ENCODE results near the gene CHKB. TPM values are rescaled to one million over a fixed set of nuclear protein-coding genes. Genes with fewer than 3 reads are reported as not detected.
"Not testable (repeated sequence)": the region's sequence is repeated elsewhere in the genome, so short reads cannot be mapped to it uniquely, and the experiment has no call there.

Gene CHKB
- total RNA-seq, 1 experiment from 2014 or later = 27.7 TPM

DNA sequence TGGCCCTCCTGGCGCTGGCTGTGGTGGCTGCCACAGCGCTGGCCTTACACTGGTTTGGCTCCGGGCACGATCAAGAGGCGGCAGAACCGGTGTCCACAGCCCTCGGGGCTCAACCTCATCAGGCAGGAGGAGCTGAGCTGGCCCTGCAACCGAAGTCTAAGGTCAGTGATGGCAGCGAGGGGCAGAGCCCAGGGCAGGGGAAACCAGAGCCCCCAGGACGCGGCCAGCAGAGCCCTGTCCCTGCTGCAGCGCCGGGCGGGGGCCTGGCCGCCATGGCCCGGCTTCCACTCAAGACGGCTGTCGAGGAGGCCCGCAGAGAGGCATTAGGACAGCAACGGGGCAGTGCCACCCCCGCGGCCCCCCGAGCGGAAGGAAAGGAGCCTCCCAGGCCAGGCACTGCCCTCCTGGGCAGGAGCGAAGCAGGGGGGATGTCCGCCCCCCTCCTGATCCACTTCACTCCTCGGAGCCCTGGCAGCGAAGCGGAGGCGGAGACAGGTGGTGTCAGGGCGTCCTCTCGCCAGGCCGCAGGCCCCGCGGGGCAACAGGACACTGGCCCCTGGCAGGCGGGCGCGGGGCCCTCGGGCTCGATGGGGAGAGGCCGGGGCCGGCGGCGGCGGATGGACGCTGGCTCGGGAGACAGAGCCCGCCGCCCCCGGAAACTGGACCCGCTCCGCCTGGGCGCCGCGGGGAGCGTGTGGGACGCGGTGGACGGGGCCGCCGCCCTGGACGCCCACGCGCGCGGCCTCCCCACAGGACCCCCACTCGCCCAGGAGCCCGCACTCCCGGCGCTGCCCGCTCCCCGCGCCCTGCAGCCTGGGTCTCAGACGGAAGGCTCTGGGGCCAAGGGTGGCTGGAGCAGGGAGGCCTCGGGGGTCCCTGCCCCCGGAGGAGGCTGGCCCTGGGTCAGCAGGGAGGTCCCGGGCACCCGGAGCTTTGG, 36.1 kb downstream of the CHKB start:
- Histone ChIP-seq H3K4me3 (no peak overlapping the region), H3K9me3 (replicated peaks) (no peaks in the 10 kb centered on the region), H3K27ac (no peak overlapping the region), H3K36me3 (no peaks in the 10 kb centered on the region), H3K4me1 (no peaks in the 10 kb centered on the region), H3K27me3 (0 out of 2 replicates have a peak, but pooled peaks cover 4% of the 10 kb centered on the region)
- no peak for DNase-seq

DNA sequence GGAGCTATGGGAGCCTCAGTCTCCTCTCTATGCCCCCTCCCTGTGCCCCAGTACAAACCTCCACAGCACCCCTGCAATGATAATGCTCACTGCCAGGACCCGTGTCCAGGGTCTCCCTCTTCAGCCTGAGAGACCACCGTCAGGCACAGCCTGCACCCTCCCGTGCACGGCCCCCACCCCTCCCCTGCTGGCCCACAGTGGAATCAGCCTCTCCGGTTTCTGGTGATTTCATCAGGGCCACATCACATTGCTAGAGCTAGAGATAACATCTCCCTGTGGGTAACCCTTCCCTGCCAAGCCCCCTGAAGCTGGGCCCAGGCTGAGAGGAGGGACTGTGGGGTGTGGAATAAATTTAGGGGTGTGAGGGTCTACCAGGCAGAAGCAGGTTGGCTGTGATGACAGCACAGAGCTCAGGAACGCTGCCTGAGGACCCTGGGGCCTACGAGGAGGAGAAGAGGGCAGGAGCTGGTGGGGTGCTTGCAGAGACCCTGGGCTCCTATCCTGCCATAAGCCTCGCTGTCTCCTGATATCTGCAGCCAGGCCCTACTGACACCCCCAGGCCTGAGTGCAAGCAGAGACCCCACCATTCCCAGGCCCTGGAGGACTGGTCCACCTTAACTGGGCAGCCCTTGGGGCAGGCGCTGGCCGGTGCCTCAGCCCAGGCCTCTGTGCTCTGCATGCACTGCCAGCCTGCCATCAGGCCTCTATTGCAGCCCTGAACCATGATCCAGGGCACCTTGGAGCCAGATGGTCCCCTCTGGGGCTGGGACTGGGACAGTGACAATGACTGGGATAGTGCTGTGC, 36.9 kb downstream of the CHKB start, which contains the start of gene KLHDC7B:
Gene KLHDC7B, plus strand, starts transcription at position 378 of the 804 bp plus-strand sequence. Its CDS starts 345 bp downstream, at position 723.
- no peaks in the 10 kb centered on the region for H3K36me3 ChIP-seq
- no peaks in the 10 kb centered on the region for H3K9me3 ChIP-seq (replicated peaks)
- no peak for DNase-seq
- H3K4me1 ChIP-seq = no peaks in the 10 kb centered on the region
- no peak within 1 kb of the TSS for H3K4me3 ChIP-seq
- no peak within 1 kb of the TSS for H3K27ac ChIP-seq
- H3K27me3 ChIP-seq = 0 out of 2 replicates have a peak, but pooled peaks cover 4% of the 10 kb centered on the region

DNA sequence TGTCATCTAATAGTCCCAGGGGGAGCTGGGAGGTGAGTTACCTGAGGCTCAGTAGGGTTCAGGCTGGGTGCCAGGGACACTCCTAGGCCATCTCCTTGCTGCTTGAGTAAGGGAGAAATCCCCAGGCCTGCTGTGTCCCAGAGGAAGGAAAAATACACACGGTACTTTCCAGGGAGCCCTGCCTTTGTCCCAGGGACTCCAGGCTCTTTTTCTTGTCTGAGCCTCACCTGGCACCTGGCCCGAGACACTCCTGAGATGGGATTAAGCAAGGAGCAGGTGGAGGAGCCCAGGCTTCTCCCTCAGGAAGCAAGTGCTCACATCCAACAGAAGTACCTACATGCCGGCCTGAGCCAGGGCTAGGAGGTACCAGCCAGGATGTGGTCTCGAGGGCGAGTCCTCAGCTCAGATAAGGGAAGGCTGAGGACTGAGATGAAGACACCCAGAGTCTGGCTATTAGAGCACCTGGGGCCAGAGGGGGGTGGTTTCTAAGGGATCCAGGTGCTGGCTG, 37.8 kb downstream of the CHKB start:
- no peak overlapping the region for H3K27ac ChIP-seq

DNA sequence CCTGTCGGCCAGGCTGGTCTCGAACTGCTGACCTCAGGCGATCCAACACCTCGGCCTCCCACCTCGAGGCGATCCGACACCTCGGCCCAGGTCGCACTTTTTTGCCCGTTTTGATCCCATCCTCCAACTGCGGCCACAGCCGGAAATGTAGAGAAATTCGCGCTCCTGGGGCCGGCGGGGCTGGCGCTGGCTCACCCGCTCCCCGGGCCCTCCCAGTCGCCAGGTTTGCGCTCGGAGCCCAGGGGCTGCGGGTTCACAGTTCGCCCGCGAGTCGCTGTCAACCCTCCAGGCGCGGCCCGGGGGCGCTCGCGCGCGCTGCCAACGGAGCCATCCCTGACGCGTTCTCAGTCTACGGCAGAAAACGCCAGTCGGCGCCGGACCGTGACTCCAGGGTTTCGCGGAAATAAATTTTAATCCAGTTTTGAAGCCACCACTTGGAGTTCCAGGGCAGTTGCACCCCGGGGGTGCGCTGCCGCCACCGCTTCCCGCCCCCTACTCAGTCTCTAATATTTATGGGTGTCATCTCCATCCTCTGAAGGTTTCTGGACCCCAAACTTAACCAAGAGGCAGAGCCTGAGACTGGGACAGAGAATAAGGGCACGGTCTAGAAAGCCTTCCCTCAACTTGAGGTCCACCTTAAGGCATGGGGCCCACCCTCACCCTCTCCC, 38.4 kb downstream of the CHKB start:
- no peak for DNase-seq
- Histone ChIP-seq H3K27me3 (0 out of 2 replicates have a peak, but pooled peaks cover 4% of the 10 kb centered on the region), H3K9me3 (replicated peaks) (no peaks in the 10 kb centered on the region), H3K4me1 (no peaks in the 10 kb centered on the region), H3K36me3 (no peaks in the 10 kb centered on the region), H3K4me3 (no peak overlapping the region), H3K27ac (no peak overlapping the region)

More for the DNA sequence above, 37.8 kb downstream of the CHKB start:
- Histone ChIP-seq H3K4me3 (no peak overlapping the region), H3K4me1 (no peaks in the 10 kb centered on the region), H3K9me3 (replicated peaks) (no peaks in the 10 kb centered on the region), H3K36me3 (no peaks in the 10 kb centered on the region), H3K27me3 (0 out of 2 replicates have a peak, but pooled peaks cover 4% of the 10 kb centered on the region)
- DNase-seq = no peak

DNA sequence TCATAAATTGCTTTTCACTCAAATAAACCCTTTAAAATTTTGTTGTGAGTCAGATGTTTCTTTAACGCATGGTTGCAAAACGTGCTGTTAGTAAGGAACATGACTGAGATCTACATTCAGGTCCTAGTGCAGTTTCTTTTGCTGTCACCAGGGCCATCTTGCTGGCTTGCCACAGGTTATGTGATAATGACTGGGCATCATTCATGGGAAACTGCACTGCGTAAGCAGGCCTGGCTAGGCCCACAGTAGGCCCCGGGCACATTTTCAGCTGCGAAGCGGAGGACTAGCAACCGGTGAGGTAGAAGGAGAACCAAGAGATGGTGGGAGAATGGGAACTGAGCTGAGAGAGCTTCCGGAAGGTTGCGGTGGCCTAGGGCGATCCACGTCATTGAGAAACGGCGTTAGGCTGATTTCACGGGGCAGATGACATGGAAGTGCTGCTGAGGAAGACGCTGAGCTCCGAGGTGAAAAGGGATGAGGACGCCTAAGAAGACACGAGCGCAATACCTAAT, 40.2 kb downstream of the CHKB start:
- Histone ChIP-seq H3K4me3 (no peak overlapping the region), H3K9me3 (replicated peaks) (no peaks in the 10 kb centered on the region), H3K27me3 (peaks cover 4% of the 10 kb centered on the region; the same call in 1 of the 2 replicates), H3K36me3 (no peaks in the 10 kb centered on the region), H3K27ac (no peak overlapping the region), H3K4me1 (no peaks in the 10 kb centered on the region)
- no peak for DNase-seq

DNA sequence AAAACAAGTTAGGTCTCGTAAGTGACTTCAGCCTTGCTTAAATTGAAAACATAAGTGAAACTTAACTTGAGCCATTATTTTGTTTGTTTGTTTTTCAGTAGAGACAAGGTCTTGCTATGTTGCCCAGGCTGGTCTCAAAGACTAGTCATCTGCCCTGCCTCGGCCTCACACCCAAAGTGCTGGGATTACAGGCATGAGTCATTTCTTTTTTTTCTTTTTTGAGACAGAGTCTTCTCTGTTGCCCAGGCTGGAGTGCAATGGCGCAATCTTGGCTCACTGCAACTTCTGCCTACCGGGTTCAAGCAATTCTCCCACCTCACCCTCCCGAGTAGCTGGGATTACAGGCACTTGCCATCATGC, 41.0 kb downstream of the CHKB start:
- H3K9me3 ChIP-seq (replicated peaks); H3K4me1 ChIP-seq; H3K4me3 ChIP-seq; H3K36me3 ChIP-seq; DNase-seq; H3K27ac ChIP-seq: not testable (repeated sequence)
- H3K27me3 ChIP-seq = peaks cover 11% of the 10 kb centered on the region; the same call in 1 of the 2 replicates

DNA sequence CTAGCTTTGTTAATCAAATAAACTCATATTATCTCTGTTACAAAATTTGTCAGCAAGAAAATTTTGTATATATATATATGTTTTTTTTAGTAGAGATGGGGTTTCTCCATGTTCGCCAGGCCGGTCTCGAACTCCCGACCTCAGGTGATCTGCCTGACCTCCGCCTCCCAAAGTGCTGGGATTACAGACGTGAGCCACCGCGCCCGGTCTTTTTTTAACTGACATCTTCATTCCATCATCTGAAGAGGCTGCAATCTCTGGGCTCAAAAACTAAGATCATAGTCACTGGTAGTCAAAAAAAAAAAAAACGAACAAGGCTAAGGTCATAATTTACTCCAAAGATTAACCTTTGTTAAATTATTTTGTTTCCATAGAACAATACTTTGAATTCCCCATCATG, 42.3 kb downstream of the CHKB start:
- Histone ChIP-seq H3K27me3 (peaks cover 11% of the 10 kb centered on the region; the same call in 1 of the 2 replicates), H3K27ac (no peak overlapping the region), H3K9me3 (replicated peaks) (no peaks in the 10 kb centered on the region; the same call in 1 of the 2 replicates), H3K36me3 (no peaks in the 10 kb centered on the region), H3K4me1 (no peaks in the 10 kb centered on the region), H3K4me3 (no peak overlapping the region)
- no peak for DNase-seq

DNA sequence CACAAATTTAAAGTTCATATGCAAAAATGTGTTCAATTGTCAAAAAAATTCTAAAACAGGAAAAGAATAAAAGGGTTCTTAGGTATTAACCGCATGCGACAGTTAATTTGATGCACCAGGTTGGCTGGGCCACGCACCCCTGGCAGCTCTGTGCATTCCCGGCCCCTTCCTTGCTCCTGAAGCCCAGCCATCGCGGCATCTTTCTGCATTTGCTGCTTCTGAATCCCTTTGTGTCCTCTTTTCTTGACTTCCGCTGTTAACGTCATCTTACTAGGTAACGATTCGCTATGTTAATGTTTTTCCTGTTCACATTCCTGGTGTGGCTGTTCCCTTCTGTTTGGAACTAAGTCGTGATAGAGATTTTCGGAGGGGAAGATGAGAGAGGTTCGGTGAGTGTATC, 44.9 kb downstream of the CHKB start:
- peaks cover 2% of the 10 kb centered on the region; the same call in 1 of the 2 replicates for H3K4me1 ChIP-seq
- no peaks in the 10 kb centered on the region; the same call in 1 of the 2 replicates for H3K9me3 ChIP-seq (replicated peaks)
- H3K27ac ChIP-seq = no peak overlapping the region
- DNase-seq = no peak
- H3K27me3 ChIP-seq = peaks cover 13% of the 10 kb centered on the region; the same call in 1 of the 2 replicates
- H3K36me3 ChIP-seq = no peaks in the 10 kb centered on the region
- no peak overlapping the region for H3K4me3 ChIP-seq

DNA sequence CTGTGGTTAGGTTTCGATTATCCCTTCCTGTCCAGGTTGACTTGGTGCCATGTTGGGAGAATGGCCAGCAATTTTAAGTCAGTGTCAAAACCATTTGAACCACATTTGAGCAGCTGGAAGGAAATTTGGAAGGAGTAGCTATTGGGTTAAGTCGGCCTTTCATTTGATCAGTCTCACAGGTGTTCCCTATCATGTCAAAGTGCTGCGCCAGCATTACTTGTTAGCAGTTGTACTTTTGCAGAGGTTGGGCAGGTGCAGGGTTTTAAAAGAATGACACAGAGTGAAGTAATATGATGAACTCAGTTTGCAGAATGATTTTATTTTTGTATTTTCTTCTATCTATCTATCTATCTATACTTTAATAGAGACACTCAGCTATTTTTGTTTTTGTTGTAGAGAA, 46.4 kb downstream of the CHKB start:
- Histone ChIP-seq H3K9me3 (replicated peaks) (no peaks in the 10 kb centered on the region; the same call in 1 of the 2 replicates), H3K4me1 (peaks cover 2% of the 10 kb centered on the region; the same call in 1 of the 2 replicates), H3K36me3 (no peaks in the 10 kb centered on the region), H3K27ac (no peak overlapping the region), H3K27me3 (peaks cover 16% of the 10 kb centered on the region; the same call in 1 of the 2 replicates), H3K4me3 (no peak overlapping the region)
- no peak for DNase-seq

DNA sequence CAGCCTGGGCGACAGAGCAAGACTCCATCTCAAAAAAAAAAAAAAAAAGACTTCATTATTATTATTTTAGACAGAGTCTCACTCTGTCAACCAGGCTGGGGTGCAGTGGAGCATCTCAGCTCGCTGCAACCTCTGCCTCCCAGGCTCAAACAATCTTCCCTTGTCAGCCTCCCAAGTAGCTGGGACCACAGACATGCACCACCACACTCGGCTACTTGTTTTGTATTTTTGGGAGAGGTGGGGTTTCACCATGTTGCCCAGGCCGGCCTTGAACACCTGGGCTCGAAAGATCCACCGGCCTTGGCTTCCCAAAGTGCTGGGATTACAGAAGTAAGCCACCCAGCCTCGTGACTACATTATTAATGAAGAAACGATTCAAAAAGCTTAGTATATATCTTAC, 47.5 kb downstream of the CHKB start:
- no peaks in the 10 kb centered on the region; the same call in 1 of the 2 replicates for H3K9me3 ChIP-seq (replicated peaks)
- H3K4me1 ChIP-seq = peaks cover 2% of the 10 kb centered on the region; the same call in 1 of the 2 replicates
- no peaks in the 10 kb centered on the region for H3K36me3 ChIP-seq
- DNase-seq = no peak
- H3K27ac ChIP-seq = no peak overlapping the region
- H3K4me3 ChIP-seq = no peak overlapping the region
- peaks cover 16% of the 10 kb centered on the region; the same call in 1 of the 2 replicates for H3K27me3 ChIP-seq

DNA sequence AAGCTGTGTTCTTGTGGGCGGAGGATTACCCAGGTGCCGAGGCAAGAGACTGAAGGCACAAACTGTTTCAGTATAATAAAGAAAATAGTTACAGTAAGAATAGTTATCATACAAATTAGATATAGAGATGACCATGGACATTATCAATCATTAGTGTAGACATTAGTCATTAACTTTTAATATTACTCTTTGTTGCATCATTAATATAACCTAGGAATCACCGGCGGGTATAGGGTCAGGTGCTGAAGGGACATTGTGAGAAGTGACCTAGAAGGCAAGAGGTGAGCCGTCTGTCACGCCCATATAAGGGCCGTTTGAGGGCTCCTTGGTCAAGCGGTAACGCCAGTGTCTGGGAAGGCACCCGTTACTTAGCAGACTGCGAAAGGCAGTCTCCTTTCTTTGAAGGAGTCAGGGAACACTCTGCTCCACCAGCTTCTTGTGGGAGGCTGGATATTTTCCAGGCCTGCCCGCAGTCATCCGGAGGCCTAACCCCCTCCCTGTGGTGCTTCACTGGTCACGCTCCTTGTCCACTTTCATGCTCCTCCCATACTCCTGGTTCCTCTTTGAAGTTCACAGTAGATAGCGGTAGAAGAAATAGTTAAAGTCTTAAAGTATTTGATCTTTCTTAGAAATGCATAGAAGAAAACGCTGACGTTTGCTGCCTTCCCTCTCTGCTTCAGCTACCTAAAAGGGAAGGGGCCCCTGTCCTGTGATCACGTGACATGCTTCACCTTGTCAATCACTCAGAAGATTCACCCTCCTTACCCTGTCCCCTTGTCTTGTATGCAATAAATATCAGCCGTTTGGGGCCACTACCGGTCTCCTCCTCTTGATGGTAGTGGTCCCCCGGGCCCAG, 48.6 kb downstream of the CHKB start:
- peak in 1 of 2 experiments; percentile 39 for DNase-seq
- H3K27me3 ChIP-seq = peaks cover 16% of the 10 kb centered on the region; the same call in 1 of the 2 replicates

DNA sequence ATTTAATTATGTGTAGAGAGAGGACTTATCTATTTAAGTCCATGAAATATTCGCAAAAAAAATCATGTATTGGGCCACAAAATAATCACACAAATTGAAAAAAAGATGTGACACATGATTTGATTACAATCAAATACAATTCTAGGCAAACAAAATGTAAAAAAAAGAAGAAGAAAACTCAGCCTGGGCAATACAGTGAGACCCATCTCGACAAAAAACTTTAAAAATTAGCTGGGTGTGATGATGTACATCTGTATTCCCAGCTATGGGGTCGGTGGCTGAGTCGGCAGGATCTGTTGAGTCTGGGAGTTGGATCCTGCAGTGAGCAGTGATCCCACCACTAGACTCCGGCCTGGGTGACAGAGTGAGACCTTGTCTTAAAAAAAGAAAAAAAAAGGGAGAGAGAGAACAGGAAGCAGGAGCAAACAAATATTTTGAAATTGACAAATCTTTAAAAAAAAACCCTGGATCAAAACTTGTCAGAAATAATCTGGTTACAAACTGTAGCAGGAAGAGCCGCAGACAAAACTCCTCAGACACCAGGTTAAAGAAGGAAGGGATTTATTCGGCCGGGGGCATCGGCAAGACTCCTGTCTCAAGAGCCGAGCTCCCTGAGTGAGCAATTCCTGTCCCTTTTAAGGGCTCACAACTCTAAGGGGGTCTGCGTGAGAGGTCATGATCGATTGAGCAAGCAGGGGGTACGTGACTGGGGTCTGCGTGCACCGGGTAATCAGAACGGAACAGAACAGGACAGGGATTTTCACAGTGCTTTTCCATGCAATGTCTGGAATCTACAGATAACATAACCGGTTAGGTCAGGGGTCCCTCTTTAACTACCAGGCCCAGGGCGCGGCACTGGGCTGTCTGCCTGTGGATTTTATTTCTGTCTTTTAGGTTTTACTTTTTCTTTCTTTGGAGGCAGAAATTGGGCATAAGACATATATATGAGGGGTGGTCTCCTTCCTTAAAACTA, 49.5 kb downstream of the CHKB start:
- H3K27ac ChIP-seq = no peak overlapping the region
- no peak for DNase-seq
- H3K9me3 ChIP-seq (replicated peaks) = no peaks in the 10 kb centered on the region; the same call in 1 of the 2 replicates
- H3K36me3 ChIP-seq = no peaks in the 10 kb centered on the region
- peaks cover 16% of the 10 kb centered on the region; the same call in 1 of the 2 replicates for H3K27me3 ChIP-seq
- H3K4me3 ChIP-seq = no peak overlapping the region
- H3K4me1 ChIP-seq = peaks cover 2% of the 10 kb centered on the region; the same call in 1 of the 2 replicates

More for the DNA sequence above, 48.6 kb downstream of the CHKB start:
- H3K27ac ChIP-seq; H3K4me3 ChIP-seq; H3K4me1 ChIP-seq; H3K36me3 ChIP-seq; H3K9me3 ChIP-seq (replicated peaks): not testable (repeated sequence)

All from SJCRH30 (cell line).